GM03348 (cell line): ENCODE data around the gene FAM3A.
A peak's percentile ranks its signal among the peaks of the same experiment; 100 is the strongest.

Experiments used
- DNase-seq: peaks from one replicate; pipeline ENCODE4 v3.0.0; 2012; ENCODE audit warnings: low spot score

The FAM3A gene

GRCh38 chrX:154478728-154479622 is 37.1 kb downstream of the FAM3A start, which contains the start of gene LAGE3:
TSS of gene LAGE3 (minus strand) at chrX:154479281. CDS start at chrX:154478915, 366 bp downstream.
- peak; percentile 94 for DNase-seq

- DNase-seq, result no peak
Observed at GRCh38 chrX:154477891-154478477, 38.0 kb downstream of the FAM3A start.

- no peak for DNase-seq
Observed at GRCh38 chrX:154476821-154477220, 39.2 kb downstream of the FAM3A start.

GRCh38 chrX:154473683-154474082 is 42.3 kb downstream of the FAM3A start:
- no peak for DNase-seq

- DNase-seq, result no peak
Observed at GRCh38 chrX:154472685-154473632, 43.1 kb downstream of the FAM3A start.

GRCh38 chrX:154471839-154472684 is 44.0 kb downstream of the FAM3A start:
- DNase-seq, result no peak

- no peak for DNase-seq
Observed at GRCh38 chrX:154470914-154471568, 45.0 kb downstream of the FAM3A start.

- no peak for DNase-seq
Observed at GRCh38 chrX:154470434-154470833, 45.6 kb downstream of the FAM3A start.

GRCh38 chrX:154469880-154470279 is 46.2 kb downstream of the FAM3A start:
- DNase-seq, result no peak

- DNase-seq, result no peak
Observed at GRCh38 chrX:154469114-154469513, 46.9 kb downstream of the FAM3A start.

GRCh38 chrX:154468217-154468616 is 47.8 kb downstream of the FAM3A start:
- no peak for DNase-seq

- DNase-seq, result no peak
Observed at GRCh38 chrX:154467556-154467955, 48.5 kb downstream of the FAM3A start.

GRCh38 chrX:154466907-154467306 is 49.1 kb downstream of the FAM3A start:
- DNase-seq, result no peak

- no peak for DNase-seq
Observed at GRCh38 chrX:154466036-154466435, 50.0 kb downstream of the FAM3A start.

GRCh38 chrX:154465601-154466000 is 50.4 kb downstream of the FAM3A start:
- no peak for DNase-seq

- DNase-seq, result no peak
Observed at GRCh38 chrX:154464806-154465365, 51.1 kb downstream of the FAM3A start.

GRCh38 chrX:154463611-154464220 is 52.3 kb downstream of the FAM3A start:
- DNase-seq, result no peak

- DNase-seq, result no peak
Observed at GRCh38 chrX:154462396-154462795, 53.6 kb downstream of the FAM3A start.

- DNase-seq, result peak; percentile 18
Observed at GRCh38 chrX:154460326-154460725, 55.7 kb downstream of the FAM3A start.

GRCh38 chrX:154459832-154460231 is 56.2 kb downstream of the FAM3A start:
- peak; percentile 47 for DNase-seq
